Measurements from ENCODE around the gene RASD1. TPM values are rescaled to one million over a fixed set of nuclear protein-coding genes. Genes with fewer than 3 reads are reported as not detected.

The RASD1 gene
- total and polyA plus RNA-seq, 10 donors = 2.9 to 52.3 (median 10.2) TPM

GRCh38 chr17:17528696-17529652 is 32.8 kb upstream of the RASD1 start:
- TF ChIP-seq POLR2A (IDR thresholded peaks at IDR 0.05) (no peak), CTCF (IDR thresholded peaks at IDR 0.05 in 8 of 11, conservative IDR thresholded peaks at IDR 0.05 in 3 of 11) (no peak), POLR2AphosphoS5 (IDR thresholded peaks at IDR 0.05) (peak in 2 of 3 donors; percentile 29 to 42)
- Histone ChIP-seq H3K4me1 (peaks cover 0 to 13% (median 0%) of the 10 kb centered on the region in 6 donors), H3K9me3 (no peaks in the 10 kb centered on the region), H3K27ac (no peak overlapping the region), H3K27me3 (replicated peaks in 1 of 7) (no peaks in the 10 kb centered on the region), H3K4me3 (no peak overlapping the region), H3K36me3 (no peaks in the 10 kb centered on the region)
- intact Hi-C loops (cut with DNase I; ENCODE audit: low total_unique reads) = no loop called here
- DNase-seq = no peak
- WGBS, 5 donors = 58 to 86% (median 80%) methylated on average over 10 to 22 of the region's 22 CpGs

GRCh38 chr17:17527956-17528500 is 31.8 kb upstream of the RASD1 start:
- 83 to 91% (median 85%) methylated on average over 17 of the region's 17 CpGs for WGBS, 5 donors

GRCh38 chr17:17527534-17527933 is 31.3 kb upstream of the RASD1 start:
- DNase-seq = no peak
- no peak overlapping the region for H3K4me3 ChIP-seq
- intact Hi-C loops (cut with DNase I; ENCODE audit: low total_unique reads) = no loop called here
- no peaks in the 10 kb centered on the region for H3K27me3 ChIP-seq (replicated peaks in 1 of 7)
- WGBS, 5 donors = 85 to 98% (median 94%) methylated on average over 11 of the region's 11 CpGs
- peaks cover 0 to 13% (median 0%) of the 10 kb centered on the region in 6 donors for H3K4me1 ChIP-seq
- no peaks in the 10 kb centered on the region for H3K9me3 ChIP-seq
- TF ChIP-seq POLR2A (IDR thresholded peaks at IDR 0.05) = no peak
- no peak for TF ChIP-seq CTCF (IDR thresholded peaks at IDR 0.05 in 8 of 11, conservative IDR thresholded peaks at IDR 0.05 in 3 of 11)
- no peak for TF ChIP-seq POLR2AphosphoS5 (IDR thresholded peaks at IDR 0.05)
- H3K36me3 ChIP-seq = no peaks in the 10 kb centered on the region
- no peak overlapping the region for H3K27ac ChIP-seq

More at GRCh38 chr17:17527956-17528500, 31.8 kb upstream of the RASD1 start:
- H3K4me3 ChIP-seq = no peak overlapping the region
- no peak overlapping the region for H3K27ac ChIP-seq
- H3K36me3 ChIP-seq = no peaks in the 10 kb centered on the region
- no peaks in the 10 kb centered on the region for H3K27me3 ChIP-seq (replicated peaks in 1 of 7)
- no peak for DNase-seq
- peaks cover 0 to 13% (median 0%) of the 10 kb centered on the region in 6 donors for H3K4me1 ChIP-seq
- TF ChIP-seq POLR2AphosphoS5 (IDR thresholded peaks at IDR 0.05) (no peak), POLR2A (IDR thresholded peaks at IDR 0.05) (no peak), CTCF (IDR thresholded peaks at IDR 0.05 in 8 of 11, conservative IDR thresholded peaks at IDR 0.05 in 3 of 11) (no peak)
- intact Hi-C loops (cut with DNase I; ENCODE audit: low total_unique reads) = no loop called here
- H3K9me3 ChIP-seq = no peaks in the 10 kb centered on the region

GRCh38 chr17:17526369-17526768 is 30.2 kb upstream of the RASD1 start:
- WGBS, 5 donors = 71 to 87% (median 86%) methylated on average over 14 of the region's 14 CpGs
- no peak for DNase-seq
- Histone ChIP-seq H3K27me3 (replicated peaks in 1 of 7) (no peaks in the 10 kb centered on the region), H3K4me3 (no peak overlapping the region), H3K27ac (no peak overlapping the region), H3K4me1 (peaks cover 0 to 13% (median 0%) of the 10 kb centered on the region in 6 donors), H3K36me3 (peaks cover 0 to 5% (median 0%) of the 10 kb centered on the region in 6 donors), H3K9me3 (no peaks in the 10 kb centered on the region)
- TF ChIP-seq POLR2AphosphoS5 (IDR thresholded peaks at IDR 0.05) (no peak), CTCF (IDR thresholded peaks at IDR 0.05 in 8 of 11, conservative IDR thresholded peaks at IDR 0.05 in 3 of 11) (no peak), POLR2A (IDR thresholded peaks at IDR 0.05) (no peak)
- intact Hi-C loops (cut with DNase I; ENCODE audit: low total_unique reads) = no loop called here

All from spleen (tissue), 11 donors.